HepG2 (cell line): ENCODE measurements around the gene PRKAR2B.

ENCODE experiments used
- BHLHE40 ChIP-seq: IDR thresholded peaks from 2 replicates; pipeline ENCODE4 v1.6.1; 2011; ENCODE audit warnings: low read length, improper control_type of control experiment
- FOXA1 ChIP-seq, 2 experiments: fragments of 450-650 bp in 1 of 2; sonication (generic) in 1 of 2; formaldehyde crosslinking in 1 of 2; IDR thresholded peaks; 2 replicates each; pipeline versions ENCODE4 v1.4.0 to v1.6.1; 2016 to 2020; ENCODE audit warnings: missing genetic modification reagents in 1 of 2
- PATZ1 ChIP-seq: sonication (generic); formaldehyde crosslinking; IDR thresholded peaks from 2 replicates; pipeline ENCODE4 v1.4.0; 2020; ENCODE audit warnings: missing genetic modification reagents

- TF ChIP-seq BHLHE40 (no peak), PATZ1 (no peak), FOXA1 (IDR thresholded peaks at IDR 0.05) (no peak), FOXA1 (CRISPR knock-in tag; IDR thresholded peaks at IDR 0.05) (no peak)
Observed at GRCh38 chr7:107111196-107111595, 66.7 kb downstream of the PRKAR2B start.
